Fibroblast of villous mesenchyme (primary cell): ENCODE data around the gene UPP2. TPM values are rescaled to one million over a fixed set of nuclear protein-coding genes. Genes with fewer than 3 reads are reported as not detected.

Experiments
- DNase-seq: peaks from one replicate; pipeline ENCODE4 v3.0.0-alpha.2; 2010; ENCODE audit warnings: low read depth
- H3K4me3 ChIP-seq: 2 replicates; pipeline ENCODE4 v1.5.1; 2011; ENCODE audit warnings: low read depth, mild to moderate bottlenecking, low read length
- CTCF ChIP-seq: IDR thresholded peaks from 2 replicates; pipeline ENCODE4 v1.5.1; 2012; ENCODE audit warnings: low read depth, mild to moderate bottlenecking, low read length; ENCODE audit not compliant: insufficient read depth
- total RNA-seq: library from RNA; depleted of rRNA; stranded (reverse); fragments of >200 nt; gene quantifications from 2 replicates; pipeline ENCODE4 v1.2.3, GENCODE V29; 2012

The UPP2 gene
- total RNA-seq, 1 donor: not detected

GRCh38 chr2:158174956-158175355 lies 73.3 kb downstream of the UPP2 start:
- DNase-seq: no peak
- no peak for TF ChIP-seq CTCF
- no peak overlapping the region for H3K4me3 ChIP-seq

GRCh38 chr2:158178646-158179045 lies 77.0 kb downstream of the UPP2 start:
- H3K4me3 ChIP-seq: no peak overlapping the region

GRCh38 chr2:158179660-158180059 lies 78.0 kb downstream of the UPP2 start:
- no peak overlapping the region for H3K4me3 ChIP-seq
- TF ChIP-seq CTCF: peak; percentile 31
- peak; percentile 13 for DNase-seq

More at GRCh38 chr2:158178646-158179045, 77.0 kb downstream of the UPP2 start:
- TF ChIP-seq CTCF: no peak
- DNase-seq: no peak

GRCh38 chr2:158181171-158181570 lies 79.5 kb downstream of the UPP2 start:
- no peak overlapping the region for H3K4me3 ChIP-seq
- DNase-seq: no peak
- TF ChIP-seq CTCF: no peak

- TF ChIP-seq CTCF: no peak
- H3K4me3 ChIP-seq: no peak overlapping the region
- no peak for DNase-seq
These were observed 81.1 kb downstream of the UPP2 start for GRCh38 chr2:158182676-158183295.

- DNase-seq: no peak
- no peak overlapping the region for H3K4me3 ChIP-seq
- TF ChIP-seq CTCF: no peak
These were observed 82.3 kb downstream of the UPP2 start for GRCh38 chr2:158184001-158184400.

- TF ChIP-seq CTCF: no peak
- H3K4me3 ChIP-seq: no peak overlapping the region
- no peak for DNase-seq
These were observed 83.1 kb downstream of the UPP2 start for GRCh38 chr2:158184556-158185343.
